ENCODE data around the gene GTF2H4.
A peak's percentile ranks its signal among the peaks of the same experiment; 100 is the strongest.
"Not testable (repeated sequence)": the region's sequence is repeated elsewhere in the genome, so short reads cannot be mapped to it uniquely, and the experiment has no call there.

The GTF2H4 gene

DNA sequence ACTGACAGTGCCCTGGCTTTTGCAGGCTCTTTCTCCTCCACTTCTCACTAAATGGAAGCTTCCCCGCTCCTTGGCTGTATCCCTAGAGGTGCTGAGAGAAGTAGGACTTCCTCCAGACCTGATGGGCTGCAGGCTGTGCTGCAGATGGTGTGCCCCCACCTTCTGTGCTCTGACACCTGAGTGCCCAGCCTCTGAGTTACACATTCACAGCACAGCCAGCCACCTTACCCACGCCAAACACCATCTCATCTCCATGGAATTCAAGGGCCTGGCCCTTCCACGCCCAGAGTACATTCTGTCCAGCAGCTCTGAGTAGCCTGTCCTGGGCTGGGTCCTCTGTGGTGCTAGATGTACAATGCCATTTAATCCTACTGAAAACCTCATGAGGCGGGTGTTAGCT lies 18.6 kb downstream of the GTF2H4 start:
- no peak for DNase-seq

DNA sequence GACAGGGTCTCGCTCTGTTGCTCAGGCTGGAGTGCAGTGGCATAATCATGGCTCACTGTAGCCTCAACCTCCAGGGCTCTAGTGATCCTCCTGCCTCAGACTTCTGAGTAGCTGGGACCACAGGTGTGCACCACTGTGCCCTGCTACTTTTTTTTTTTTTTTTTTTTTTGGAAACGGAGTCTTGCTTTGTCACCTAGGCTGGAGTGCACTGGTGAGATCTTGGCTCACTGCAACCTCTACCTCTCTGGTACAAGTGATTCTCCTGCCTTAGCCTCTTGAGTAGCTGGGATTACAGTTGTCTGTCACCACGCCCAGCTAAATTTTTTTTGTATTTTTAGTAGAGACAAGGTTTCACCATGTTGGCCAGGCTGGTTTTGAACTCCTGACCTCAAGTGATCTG lies 19.1 kb downstream of the GTF2H4 start:
- not testable (repeated sequence) for DNase-seq

DNA sequence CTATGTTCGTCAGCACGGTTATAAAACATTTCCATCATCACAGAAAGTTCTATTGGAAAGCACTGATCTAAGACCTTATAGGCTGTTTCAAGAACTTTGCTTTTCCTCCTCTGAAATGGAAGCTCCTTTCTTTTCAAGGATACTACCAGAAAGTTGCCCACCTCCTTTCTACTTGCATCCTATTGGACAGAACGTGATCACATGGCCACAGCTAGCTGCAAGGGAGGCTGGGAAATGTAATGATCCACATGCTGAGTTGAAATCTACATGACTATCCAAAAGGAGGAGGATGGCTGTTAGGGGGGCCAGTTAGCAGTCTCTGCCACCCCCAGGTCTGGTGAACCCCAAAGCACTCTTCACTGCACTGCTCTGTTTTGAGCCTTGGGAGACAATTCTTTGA lies 20.7 kb downstream of the GTF2H4 start:
- DNase-seq, result no peak

DNA sequence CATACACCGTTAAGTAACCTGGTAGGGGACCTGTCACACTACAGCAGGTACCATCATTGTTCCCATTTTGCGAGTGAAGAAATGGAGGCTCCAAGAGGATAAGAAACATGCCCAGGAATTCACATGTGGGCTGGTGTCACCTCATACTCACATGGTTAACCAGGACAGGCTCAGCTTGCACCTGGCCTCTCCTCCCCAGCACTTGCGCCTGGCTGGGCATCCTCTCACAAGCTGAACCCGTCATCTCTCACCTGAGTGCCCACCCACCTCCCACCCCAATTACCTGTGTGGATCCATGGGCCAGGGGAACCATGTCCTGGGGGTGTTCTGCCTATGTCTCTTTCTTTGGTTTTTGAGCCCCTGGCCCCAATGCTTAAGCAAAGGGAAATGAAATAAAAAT lies 22.5 kb downstream of the GTF2H4 start:
- no peak for DNase-seq

DNA sequence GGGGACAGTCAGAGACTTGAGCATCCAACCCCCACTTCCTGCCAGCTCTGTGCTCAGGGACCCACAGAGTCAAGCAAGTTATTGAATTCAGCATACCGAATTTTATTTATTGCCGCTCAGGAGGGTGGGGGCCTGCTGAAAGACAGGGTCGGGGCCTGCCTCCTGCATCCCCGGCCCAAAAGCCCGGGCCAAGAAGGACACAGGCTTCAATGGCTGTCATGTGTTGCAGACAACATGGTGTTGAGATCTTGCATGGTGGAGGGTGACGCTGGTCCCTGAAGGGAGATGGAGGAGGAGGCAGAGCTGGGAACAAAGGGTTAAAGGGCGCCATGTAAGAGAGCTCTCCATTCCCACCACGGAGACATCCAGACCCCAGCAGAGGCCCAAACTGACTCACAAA lies 23.3 kb downstream of the GTF2H4 start:
- no peak for DNase-seq

DNA sequence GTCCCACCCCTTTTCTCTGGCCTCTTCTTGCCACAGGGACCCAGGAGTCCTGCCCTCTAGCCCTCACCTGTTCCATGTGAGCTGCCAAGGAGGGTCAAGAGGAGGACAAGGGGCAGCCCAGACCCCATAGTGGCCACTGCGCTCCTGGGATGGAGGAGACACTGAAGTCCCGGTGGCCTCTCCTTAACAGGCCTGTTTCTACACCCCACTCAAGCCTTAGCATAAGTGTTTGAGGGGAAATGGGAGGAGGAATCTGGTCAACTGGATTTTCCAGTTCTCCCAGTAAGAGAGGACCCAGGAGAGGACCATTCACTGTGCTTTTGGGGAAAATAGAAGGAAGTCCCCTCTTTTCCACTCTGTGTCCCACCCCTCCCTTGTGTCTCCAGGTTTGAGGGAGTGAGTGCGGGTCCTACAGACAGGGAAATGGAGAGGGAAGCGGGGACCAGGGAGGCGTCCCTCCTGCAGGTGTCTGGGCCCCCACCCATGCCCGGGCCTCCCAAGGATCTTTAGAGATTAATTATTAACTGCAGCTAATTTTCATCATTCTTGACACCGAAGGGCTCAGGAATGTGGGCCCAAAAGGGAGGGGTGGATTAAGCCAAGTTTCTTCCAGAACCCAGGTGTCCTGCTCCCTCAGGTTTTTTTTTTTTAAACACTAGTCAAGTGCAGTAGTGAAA lies 24.1 kb downstream of the GTF2H4 start, which contains the start of gene SFTA2:
SFTA2 (minus strand) TSS at position 202 of the 677 bp plus-strand sequence; CDS start at position 128, 74 bp downstream.
- no peak for DNase-seq

DNA sequence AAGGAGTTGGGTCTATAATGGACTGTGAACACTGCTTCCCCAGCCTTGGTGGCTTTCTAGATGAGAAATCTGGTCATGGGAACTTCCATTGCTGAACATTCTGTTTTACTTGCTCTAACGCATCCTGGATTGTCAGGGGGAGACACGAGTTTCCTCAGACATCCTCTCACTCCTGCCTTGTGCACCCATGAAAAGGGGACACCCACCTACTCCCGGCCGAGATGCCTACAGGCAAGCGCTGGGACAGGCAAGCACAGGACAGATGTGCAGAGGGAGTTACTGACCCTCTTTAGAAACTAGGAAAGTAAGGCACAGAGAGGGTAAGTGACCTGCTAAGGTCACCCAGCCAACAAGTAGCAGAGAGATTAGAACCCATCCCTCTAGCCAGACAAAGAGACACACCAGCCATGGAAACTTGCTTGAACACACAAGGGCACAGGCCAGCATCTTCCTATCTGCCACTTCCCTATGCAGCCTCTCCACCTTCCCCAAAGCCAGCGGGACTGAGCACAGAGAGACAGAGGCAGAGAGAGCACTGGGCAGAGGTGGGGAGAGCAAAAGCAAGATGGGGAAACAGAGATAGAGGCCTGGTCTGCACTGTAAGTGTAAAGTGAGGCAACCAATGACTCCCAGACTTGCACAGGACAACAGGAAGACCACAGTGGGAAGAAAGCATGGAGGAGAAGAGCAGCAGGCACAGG lies 24.8 kb downstream of the GTF2H4 start:
- no peak for DNase-seq

DNA sequence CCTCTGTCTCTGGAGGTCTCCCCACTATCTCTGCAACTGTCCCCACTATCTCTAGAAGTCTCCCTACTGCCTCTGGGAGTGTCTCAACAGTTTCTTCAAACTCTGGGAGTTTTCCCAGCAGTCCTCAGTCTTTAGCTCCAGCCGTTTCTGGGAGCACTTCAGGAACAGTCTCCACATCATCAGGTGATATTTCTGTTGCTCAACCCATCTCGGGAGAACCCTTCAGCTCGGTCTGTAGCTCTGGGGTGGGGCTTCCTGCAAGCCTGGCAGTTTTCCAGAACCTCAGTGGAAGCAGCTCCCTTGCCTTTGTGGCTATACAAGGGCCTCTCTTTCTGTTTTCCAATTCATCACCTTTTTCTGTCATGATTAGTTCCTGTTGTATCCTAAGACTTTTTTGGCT lies 27.0 kb downstream of the GTF2H4 start:
- DNase-seq, result no peak

DNA sequence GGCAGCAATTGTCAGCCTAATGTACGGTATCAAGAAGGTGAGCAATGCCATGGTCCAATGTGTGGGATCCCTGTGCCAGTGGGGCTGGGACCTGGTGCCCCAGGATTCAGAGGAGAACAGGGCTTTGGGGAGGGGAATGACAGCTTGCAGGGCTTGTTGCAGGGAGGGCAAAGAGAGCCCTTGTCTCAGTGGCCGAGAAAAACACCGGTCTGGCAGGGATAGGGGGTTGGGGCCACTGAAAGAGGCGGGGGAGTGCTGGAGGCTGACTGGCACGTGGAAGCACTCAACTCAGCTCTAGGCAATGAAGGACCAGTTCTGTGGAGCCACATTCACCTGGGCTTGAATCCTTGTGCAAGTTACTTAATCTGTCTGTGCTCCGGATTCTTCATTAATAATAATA lies 29.3 kb downstream of the GTF2H4 start:
- DNase-seq, result no peak

DNA sequence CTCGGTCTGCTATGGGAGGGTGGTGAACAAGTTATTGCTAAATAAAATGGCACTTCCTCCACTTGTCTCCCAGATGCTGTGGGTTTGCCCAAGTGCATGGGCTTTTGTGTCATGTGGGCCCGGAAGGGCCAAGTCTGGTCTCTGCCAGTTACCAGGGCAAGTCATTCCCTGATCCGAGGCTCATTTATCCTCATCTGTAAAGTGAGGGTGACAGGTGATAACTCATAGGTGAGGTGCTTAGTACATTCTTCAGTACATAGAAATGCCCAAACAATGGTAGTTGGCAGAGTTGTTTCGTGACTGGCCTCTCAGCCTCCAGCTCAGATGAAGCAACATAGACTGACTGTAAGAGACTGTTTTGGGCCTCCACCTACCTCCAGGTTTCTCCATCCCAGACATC lies 30.7 kb downstream of the GTF2H4 start:
- no peak for DNase-seq

DNA sequence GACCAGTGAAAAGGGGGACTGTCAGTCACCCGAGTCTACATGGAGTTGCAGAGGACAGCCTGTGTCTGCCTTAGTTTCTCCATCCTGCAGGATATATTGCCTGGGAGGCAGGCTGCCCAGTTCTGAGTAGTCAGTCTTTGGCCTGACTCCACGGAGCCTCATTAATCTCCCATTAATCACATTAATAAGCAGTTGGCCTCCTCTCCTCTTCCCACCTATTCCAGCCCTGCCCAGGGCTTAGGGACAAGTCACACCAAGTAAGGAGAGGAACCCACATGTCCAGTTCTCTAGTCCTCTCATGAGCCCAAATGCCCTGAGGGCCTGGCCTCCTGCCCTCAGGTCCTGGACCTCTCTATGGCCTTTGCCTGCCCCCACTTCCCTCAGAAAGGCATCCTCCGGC lies 31.5 kb downstream of the GTF2H4 start:
- DNase-seq, result no peak

DNA sequence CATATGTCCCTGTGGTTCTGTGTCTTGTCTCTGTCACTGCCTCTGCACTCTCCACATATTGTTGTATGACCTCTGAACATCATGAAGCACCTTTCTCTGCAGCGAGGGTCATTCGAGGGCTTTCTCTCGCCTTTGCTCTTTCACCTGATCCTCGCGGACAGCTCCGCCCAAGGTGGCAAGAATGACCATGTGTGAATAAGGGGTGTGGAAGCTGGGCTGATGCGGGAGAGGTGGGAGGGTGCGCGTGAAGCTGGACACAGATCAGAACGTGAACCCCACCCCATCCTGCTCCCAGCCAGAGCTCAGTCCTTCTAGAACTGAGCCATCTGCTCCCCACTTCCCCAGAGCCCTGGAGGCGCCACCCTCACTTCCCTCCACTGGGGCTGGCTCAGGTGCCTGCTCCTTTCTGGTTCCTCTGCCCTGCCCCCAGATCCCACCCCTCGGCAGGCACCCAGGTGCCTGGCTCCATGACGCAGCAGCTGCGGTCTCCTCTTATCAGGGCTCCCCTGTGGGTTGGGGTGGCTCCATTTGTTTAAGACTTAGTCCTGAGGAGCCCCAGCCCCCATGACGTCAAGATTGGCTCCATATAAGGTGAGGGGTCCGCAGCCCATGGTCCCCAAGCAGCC lies 32.5 kb downstream of the GTF2H4 start, which contains the start of gene MUCL3:
MUCL3 (plus strand) TSS at position 613 of the 626 bp plus-strand sequence. CDS start 27 bp downstream, outside the sequence.
- no peak for DNase-seq

DNA sequence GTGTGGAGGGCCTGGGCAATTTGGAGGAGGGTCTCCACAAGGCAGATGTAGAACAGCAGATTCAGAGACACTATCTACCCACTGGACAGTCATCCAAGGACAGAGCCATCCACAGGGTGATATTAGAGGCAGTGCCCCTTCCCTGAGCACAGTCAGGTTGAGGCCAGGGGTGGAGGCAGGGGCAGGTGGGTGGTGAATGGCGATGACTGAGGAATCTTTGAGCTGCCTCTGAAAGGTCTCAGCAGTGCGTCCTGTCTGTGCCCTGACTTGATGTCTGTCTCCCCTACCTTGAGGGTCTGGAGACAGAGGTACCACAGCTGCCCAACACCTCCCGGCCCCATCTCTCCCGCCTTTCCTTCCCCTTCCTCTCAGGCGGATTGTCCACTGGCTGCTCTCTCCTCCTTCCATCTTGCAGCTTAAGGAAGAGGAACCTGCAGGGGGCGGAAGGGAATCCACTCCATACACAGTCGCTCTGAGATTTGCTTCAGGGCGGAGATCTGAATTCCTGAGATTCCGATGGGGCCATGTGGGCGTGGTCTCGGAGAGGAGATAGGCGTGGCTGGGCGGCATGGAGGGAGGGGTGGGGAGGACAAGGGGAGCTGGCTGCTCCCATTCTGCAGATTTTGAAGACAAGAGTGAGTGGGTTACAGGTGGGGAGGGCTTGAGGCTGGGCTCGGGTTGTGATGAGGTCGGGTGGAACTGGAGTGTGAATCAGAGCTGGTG lies 34.5 kb downstream of the GTF2H4 start:
- DNase-seq, result no peak

DNA sequence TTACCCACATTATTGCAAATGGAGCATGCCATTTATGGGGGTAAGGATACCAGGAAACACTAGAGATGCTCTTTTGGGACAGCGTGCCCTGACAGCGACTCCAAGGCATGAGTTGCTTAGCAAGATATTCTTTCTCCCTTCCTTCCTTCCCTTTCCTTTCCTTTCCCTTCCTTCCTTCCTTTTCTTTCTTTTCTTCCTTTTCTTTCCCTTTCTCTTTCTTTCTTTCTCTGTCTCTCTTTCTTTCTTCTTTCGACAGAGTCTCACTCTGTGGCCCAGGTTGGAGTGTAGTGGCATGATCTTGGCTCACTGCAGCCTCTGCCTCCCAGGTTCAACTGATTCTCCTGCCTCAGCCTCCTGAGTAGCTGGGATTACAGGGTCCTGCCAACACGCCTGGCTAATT lies 36.0 kb downstream of the GTF2H4 start:
- DNase-seq, result no peak

DNA sequence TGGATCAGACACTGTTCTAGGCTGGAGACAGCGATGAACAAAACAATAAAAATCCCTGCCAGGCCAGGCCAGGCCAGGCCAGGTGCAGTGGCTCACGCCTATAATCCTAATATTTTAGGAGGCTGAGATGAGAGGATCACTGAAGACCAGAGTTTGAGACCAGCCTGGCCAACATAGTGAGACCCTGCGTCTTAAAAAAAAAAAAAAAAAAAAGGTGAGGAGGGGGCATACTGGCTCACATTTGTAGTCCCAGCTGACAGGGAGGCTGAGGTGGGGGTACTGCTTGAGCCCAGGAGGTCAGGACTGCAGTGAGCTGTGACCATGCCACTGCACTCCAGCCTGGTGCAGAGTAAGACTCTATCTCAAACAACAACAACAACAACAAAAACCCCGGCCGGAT lies 37.3 kb downstream of the GTF2H4 start:
- DNase-seq, result no peak

DNA sequence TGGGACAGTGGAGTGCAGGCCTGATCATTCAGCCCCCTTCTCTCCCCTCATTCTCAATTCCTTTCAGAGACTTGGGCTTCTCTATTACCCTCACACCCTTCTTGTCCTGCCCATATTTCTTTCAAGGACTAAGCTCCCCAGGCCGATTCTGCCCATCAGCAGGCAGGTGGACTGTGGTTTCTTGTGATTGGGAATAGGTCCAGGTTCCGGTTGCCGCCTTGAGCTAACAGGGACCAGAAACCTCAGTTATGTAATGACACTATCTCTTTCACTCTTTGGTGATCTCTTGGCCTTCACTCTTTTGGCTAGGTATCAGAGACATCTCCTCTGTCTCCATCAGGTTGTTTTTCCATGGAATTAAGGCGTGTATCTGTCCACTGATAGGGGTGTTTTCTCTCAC lies 39.2 kb downstream of the GTF2H4 start:
- no peak for DNase-seq

DNA sequence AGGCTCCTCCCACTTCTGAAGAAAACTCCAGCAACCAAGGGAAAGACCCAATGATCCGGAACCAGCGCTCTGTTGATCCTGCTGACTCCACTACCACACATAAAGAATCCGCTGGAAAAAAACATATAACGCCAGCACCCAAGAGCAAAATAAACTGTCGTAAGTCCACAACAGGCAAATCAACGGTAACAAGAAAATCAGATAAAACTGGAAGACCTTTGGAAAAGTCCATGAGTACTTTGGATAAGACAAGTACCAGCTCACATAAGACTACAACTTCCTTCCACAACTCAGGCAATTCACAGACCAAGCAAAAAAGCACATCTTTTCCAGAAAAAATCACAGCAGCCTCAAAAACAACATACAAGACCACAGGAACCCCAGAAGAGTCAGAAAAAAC lies 40.8 kb downstream of the GTF2H4 start:
- DNase-seq, result no peak

DNA sequence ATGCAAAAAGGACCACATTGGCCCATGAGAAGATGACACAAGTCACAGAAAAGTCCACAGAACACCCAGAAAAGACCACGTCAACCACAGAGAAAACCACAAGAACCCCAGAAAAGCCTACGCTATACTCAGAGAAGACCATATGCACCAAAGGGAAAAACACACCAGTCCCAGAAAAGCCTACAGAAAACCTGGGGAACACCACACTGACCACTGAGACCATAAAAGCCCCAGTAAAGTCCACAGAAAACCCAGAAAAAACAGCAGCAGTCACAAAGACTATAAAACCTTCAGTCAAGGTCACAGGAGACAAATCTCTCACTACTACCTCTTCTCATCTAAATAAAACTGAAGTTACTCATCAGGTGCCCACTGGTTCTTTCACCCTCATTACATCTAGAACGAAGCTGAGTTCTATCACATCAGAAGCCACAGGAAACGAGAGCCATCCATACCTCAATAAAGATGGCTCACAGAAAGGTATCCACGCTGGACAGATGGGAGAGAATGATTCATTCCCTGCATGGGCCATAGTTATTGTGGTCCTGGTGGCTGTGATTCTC lies 44.0 kb downstream of the GTF2H4 start:
- DNase-seq, result no peak

DNA sequence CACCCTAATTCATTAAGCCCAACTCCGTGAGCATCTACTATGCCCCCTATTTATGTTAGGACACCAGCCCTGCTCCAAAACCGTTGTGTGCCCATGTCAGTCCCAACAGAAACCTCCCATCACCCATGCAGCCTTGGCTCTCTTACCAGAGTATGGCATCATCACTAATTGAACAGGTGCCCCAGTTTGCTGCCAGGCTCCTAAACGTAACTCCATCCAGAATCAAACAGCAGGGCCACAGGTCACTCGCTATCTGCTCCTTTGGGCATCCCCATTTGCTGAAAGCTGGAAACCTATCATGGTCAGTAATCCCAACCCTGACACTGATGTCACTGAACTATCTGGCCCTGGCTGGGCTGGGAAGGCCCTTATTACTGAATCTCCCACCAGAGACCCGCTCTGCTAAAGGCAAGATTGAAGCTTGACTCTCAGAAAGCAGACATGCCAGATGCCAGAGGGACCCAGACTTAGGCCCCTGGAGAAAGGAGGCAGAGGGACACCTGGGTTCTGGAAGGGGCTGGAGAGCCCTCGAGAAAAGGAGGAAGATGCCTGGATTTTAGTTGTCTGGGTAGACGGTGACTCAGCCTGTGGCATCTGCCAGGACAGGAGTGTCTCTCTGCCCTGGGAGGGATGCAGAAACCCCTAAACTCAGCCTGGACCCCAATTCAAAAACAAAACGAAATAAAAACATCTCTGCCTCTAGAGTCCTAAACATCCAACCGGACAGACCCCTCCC lies 46.8 kb downstream of the GTF2H4 start:
- no peak for DNase-seq

DNA sequence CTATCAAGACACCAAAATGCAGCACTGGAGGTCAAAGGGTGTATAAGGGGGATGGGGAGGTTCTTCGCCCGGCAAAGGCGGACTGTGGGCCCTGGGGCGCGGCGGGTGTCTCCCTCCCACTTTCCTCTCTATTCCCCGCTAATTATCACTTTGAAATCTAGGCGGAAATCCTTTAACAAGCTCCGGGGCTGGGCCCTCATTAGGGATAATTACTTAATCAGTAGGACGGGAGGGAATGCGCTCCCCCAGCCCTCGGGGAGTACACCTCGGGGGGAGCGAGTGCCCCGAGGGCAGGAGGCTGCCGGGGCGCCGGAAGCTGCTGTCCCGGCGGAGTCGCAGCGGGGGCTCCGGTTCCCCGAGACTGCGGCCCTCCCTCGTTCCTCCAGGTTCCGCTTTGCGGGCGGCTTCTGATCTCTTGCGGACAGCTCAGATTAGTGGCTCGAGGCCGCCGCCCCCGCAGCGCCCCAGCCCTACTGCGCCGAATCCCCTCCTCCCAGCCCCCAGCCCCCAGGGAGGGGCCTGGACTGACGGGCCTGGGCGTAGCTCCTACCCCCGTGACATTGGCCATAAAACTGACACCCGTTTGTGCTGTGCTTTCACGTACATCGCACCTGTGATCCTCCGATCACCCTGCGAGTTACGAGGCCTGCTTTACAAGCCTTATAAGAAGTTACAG lies 47.5 kb downstream of the GTF2H4 start:
- peak; percentile 17 for DNase-seq

DNA sequence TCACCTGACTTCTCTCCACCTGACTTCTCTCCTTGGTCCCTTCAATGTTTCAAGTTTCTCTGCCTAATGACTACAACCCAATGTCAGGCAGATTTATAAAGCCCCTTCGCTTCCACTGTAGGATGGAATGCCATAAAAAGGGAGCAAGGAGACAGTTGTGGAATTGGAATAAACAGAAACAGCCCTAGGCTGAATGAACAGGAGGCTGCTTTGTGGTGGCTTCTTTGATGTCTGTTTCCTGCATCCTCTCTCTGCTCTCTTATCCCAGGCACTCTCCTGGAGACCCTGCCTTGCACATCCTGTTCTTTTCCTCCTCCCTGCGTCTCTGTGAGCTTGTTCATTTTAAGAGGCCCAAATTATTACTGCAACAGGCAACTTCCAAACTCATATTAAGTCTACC lies 49.7 kb downstream of the GTF2H4 start:
- no peak for DNase-seq

Data from NCI-H526 treated with DMSO at 0.1 percent for 48 hours (cell line).